ENCODE data around the gene AGAP2.
A peak's percentile ranks its signal among the peaks of the same experiment; 100 is the strongest.
"Not testable (repeated sequence)": the region's sequence is repeated elsewhere in the genome, so short reads cannot be mapped to it uniquely, and the experiment has no call there.

The AGAP2 gene

GRCh38 chr12:57694459-57695019 is 44.0 kb downstream of the AGAP2 start:
- peak in 1 of 2 experiments; percentile 7 for DNase-seq (ENCODE audit: low read depth in 2 of 2)

DNA sequence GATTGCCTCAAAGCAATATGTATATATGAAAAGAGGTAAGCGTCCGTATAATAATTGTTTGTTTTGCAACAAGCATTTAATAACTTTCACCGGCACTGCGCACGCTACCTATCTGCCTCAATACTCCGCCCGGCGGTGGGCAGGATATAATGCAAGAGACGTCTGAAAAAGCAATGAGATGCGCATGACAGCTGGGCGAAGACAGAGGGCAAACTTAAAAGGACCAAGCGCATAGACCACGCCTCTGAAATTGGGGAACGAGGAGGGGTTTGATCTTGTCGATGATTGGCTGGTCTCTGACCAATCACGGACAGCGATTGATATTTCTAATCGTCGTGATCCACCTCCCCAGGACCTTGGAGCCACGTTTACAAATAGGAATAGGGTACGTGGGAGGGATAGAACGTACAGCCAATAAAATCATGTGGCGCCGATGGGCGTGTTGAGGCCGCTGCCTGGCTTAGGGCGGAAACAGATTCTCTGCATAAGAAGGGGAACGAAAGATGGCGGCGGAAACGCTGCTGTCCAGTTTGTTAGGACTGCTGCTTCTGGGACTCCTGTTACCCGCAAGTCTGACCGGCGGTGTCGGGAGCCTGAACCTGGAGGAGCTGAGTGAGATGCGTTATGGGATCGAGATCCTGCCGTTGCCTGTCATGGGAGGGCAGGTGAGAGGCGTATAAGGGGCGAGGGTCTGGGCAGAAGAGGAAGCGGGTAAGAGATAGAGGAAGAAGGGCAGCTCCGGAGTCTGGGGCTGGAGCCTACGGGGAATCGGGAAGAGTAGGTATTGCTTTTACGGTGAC is 44.7 kb downstream of the AGAP2 start, which contains the start of gene OS9:
Gene OS9 (plus strand): TSS at position 474 of the 800 bp plus-strand sequence. CDS start 30 bp downstream, at position 504.
- DNase-seq (ENCODE audit: low read depth in 2 of 2), result peak; percentile 86 to 90

GRCh38 chr12:57693317-57693658 is 45.3 kb downstream of the AGAP2 start:
- DNase-seq (ENCODE audit: low read depth in 2 of 2), result no peak

- no peak for DNase-seq (ENCODE audit: low read depth in 2 of 2)
Measured at GRCh38 chr12:57692500-57692899, 46.0 kb downstream of the AGAP2 start.

DNA sequence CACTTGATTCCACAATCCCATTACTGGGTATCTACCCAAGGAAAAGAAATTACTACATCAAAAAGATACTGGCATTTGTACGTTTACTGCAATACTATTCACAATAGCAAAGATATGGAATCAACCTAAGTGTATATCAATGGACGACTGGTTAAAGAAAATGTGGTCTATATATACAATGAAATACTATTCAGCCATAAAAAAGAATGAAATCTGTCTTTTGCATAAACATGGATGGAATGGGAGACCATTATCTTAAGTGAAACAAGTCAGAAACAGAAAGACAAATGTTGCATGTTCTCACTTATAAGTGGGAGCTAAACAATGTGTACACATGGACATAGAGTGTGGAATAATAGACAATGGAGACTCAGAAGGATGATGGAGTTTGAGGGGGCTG is 49.6 kb downstream of the AGAP2 start:
- DNase-seq (ENCODE audit: low read depth in 2 of 2), result no peak

GRCh38 chr12:57687862-57688261 is 50.7 kb downstream of the AGAP2 start:
- DNase-seq (ENCODE audit: low read depth in 2 of 2), result no peak

DNA sequence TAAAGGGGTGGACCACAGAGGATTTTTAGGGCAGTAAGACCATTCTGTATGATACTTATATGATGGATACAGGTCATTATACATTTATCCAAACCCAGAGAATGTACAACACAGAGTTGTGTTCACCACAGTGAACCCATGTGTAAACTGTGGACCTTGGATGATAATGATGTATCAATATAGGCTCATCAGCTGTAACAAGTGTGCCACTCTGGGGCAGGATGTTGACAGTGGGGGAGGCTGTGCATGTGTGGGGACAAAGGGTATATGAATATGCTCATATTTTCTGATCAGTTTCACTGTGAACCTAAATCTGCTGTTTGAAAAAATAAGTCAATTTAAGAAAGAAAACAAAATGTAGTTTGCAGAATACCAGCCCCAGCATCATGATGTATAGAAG is 58.8 kb downstream of the AGAP2 start:
- no peak for DNase-seq (ENCODE audit: low read depth in 2 of 2)

- DNase-seq (ENCODE audit: low read depth in 2 of 2), result not testable (repeated sequence)
Measured at GRCh38 chr12:57677947-57678346, 60.6 kb downstream of the AGAP2 start.

- no peak for DNase-seq (ENCODE audit: low read depth in 2 of 2)
Measured at GRCh38 chr12:57674691-57675090, 63.9 kb downstream of the AGAP2 start.

Measured in stimulated activated CD4-positive, alpha-beta T cell treated with anti-CD3 and anti-CD28 coated beads, Interleukin-12 subunit alpha, Interleukin-12 subunit beta, amount 100 ng/mL, for 24 hours (primary cell).